ENCODE data around the gene ALG12.

DNA sequence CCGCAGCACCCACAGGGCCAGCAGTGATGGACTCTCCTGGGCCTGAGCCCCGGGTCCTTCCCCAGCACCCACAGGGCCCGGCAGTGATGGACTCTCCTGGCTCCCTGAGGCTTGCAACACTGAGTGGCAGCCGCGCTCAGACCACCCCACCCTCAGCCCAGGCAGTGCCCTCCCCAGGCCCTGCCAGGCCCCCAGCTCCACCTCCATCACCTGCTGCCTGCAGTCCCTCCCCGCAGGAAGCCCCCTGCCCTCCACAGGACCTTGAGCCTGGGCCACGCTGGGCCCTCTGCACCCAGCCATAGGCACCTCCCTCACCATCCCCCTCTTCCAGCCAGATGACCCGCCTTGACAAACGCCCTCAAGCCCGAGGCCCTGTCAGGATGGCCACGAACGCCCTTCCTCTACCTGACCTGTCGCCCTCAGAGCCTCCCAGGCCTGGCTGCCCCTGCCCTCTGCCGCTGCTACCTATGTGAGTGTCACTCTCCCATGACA, 11.4 kb downstream of the ALG12 start:
- TF ChIP-seq CTCF (IDR thresholded peaks at IDR 0.05; ENCODE audit: low read depth, low read length) (no peak), POLR2A (IDR thresholded peaks at IDR 0.05; ENCODE audit: extremely low read depth, insufficient read length) (no peak)

All from NB4 (cell line).